HFFc6 (cell line): ENCODE measurements around the gene TYMS. TPM values are rescaled to one million over a fixed set of nuclear protein-coding genes. Genes with fewer than 3 reads are reported as not detected.
A peak's percentile ranks its signal among the peaks of the same experiment; 100 is the strongest.

Source experiments
- DNase-seq: peaks from one replicate; pipeline ENCODE4 v3.0.0-alpha.2; 2018
- H3K27ac Mint-ChIP-seq: 2 replicates; pipeline ENCODE4 v1.8.0; 2020; ENCODE audit warnings: mild to moderate bottlenecking, mixed read lengths
- H3K27me3 Mint-ChIP-seq: 2 replicates; pipeline ENCODE4 v1.8.0; 2021; ENCODE audit warnings: mild to moderate bottlenecking, moderate library complexity, mixed read lengths; ENCODE audit not compliant: insufficient read depth
- H3K36me3 Mint-ChIP-seq: 2 replicates; pipeline ENCODE4 v1.8.0; 2021; ENCODE audit warnings: low read depth, mixed read lengths
- H3K4me1 Mint-ChIP-seq: 2 replicates; pipeline ENCODE4 v1.8.0; 2020; ENCODE audit warnings: low read depth, mixed read lengths
- H3K4me3 Mint-ChIP-seq: 2 replicates; pipeline ENCODE4 v1.8.0; 2020; ENCODE audit warnings: mild to moderate bottlenecking, moderate library complexity, mixed read lengths
- H3K9me3 Mint-ChIP-seq: 2 replicates; pipeline ENCODE4 v1.8.0; 2020; ENCODE audit warnings: mild to moderate bottlenecking, mixed read lengths
- long read RNA-seq: library from polyadenylated mRNA; unstranded; transcript quantifications from one replicate; pipeline ENCODE4 v2.0.0, GENCODE V29; 2019
- total RNA-seq, 6 experiments: library from RNA; stranded (reverse); fragmentation: NEBNext Ultra II Directional; extraction: Animal tissue kit (Norgen Biotek cat#: 25700); gene quantifications; 2 replicates in 1 of 6; 3 replicates in 5 of 6; pipeline ENCODE4 v1.2.3, GENCODE V29; 2021
- TF ChIP-seq, protein P1 (sequence below): fragments of 200-600 bp; sonication (generic); IDR thresholded peaks from 2 replicates; pipeline ENCODE4 v1.5.0; 2021; ENCODE audit warnings: antibody characterized with exemption, mild to moderate bottlenecking

The TYMS gene
- total RNA-seq, result 100 to 1,000 TPM in 5 of 6 experiments, 10 to 100 TPM in 1; 88.6 to 179 (median 153) TPM
- long read RNA-seq, transcript TYMS-203 (7 exons, 1,662 nt), result major isoform, 169 of 184 reads
- long read RNA-seq, partial matches to known transcripts, result 9 of 184 reads
- long read RNA-seq, other reads (novel, unspliced or antisense), result 5 of 184 reads

DNA sequence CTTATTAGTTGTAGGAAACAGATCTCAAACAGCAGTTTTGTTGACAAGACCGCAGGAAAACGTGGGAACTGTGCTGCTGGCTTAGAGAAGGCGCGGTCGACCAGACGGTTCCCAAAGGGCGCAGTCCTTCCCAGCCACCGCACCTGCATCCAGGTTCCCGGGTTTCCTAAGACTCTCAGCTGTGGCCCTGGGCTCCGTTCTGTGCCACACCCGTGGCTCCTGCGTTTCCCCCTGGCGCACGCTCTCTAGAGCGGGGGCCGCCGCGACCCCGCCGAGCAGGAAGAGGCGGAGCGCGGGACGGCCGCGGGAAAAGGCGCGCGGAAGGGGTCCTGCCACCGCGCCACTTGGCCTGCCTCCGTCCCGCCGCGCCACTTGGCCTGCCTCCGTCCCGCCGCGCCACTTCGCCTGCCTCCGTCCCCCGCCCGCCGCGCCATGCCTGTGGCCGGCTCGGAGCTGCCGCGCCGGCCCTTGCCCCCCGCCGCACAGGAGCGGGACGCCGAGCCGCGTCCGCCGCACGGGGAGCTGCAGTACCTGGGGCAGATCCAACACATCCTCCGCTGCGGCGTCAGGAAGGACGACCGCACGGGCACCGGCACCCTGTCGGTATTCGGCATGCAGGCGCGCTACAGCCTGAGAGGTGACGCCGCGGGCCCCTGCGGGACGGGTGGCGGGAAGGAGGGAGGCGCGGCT, at the start of gene TYMS:
Gene TYMS, plus strand, starts transcription at position 343 of the 690 bp plus-strand sequence. Its CDS starts 90 bp downstream, at position 433.
- peaks cover 4% of the 10 kb centered on the region for H3K27me3 Mint-ChIP-seq
- peaks cover 17% of the 10 kb centered on the region for H3K4me1 Mint-ChIP-seq
- H3K27ac Mint-ChIP-seq, result peak within 1 kb of the TSS; percentile 88
- peaks cover 46% of the 10 kb centered on the region for H3K36me3 Mint-ChIP-seq
- TF ChIP-seq, protein P1, sequence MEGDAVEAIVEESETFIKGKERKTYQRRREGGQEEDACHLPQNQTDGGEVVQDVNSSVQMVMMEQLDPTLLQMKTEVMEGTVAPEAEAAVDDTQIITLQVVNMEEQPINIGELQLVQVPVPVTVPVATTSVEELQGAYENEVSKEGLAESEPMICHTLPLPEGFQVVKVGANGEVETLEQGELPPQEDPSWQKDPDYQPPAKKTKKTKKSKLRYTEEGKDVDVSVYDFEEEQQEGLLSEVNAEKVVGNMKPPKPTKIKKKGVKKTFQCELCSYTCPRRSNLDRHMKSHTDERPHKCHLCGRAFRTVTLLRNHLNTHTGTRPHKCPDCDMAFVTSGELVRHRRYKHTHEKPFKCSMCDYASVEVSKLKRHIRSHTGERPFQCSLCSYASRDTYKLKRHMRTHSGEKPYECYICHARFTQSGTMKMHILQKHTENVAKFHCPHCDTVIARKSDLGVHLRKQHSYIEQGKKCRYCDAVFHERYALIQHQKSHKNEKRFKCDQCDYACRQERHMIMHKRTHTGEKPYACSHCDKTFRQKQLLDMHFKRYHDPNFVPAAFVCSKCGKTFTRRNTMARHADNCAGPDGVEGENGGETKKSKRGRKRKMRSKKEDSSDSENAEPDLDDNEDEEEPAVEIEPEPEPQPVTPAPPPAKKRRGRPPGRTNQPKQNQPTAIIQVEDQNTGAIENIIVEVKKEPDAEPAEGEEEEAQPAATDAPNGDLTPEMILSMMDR, result peak; percentile 36; the same call in 1 of the 2 replicates
- H3K4me3 Mint-ChIP-seq, result peak within 1 kb of the TSS; percentile 96
- peaks cover 11% of the 10 kb centered on the region for H3K9me3 Mint-ChIP-seq
- peak; percentile 14 for DNase-seq

DNA sequence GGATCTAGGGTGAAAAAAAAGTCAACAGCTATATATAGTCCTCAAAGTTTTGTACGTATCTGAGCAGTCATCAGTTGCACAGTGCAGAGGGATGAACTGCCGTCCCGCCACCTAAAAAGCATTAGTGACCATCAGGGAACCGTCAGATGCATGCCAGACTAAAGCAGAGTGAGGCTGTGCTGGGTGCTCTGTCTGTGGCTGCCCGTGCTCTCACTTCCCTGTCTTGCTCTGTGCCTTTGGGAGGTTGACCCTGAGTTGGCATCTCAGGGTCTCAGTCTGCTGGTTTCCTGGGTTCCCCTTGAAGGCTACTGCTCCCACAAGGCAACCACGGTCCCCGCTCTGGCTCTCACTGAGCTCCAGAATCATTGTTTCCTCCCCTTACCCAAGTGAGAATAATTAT, 49.5 kb upstream of the TYMS start:
- no peak overlapping the region for H3K4me3 Mint-ChIP-seq
- TF ChIP-seq, protein P1, result no peak
- peaks cover 19% of the 10 kb centered on the region for H3K27me3 Mint-ChIP-seq
- no peaks in the 10 kb centered on the region for H3K4me1 Mint-ChIP-seq
- no peak for DNase-seq
- H3K36me3 Mint-ChIP-seq, result no peaks in the 10 kb centered on the region
- H3K9me3 Mint-ChIP-seq, result no peaks in the 10 kb centered on the region
- H3K27ac Mint-ChIP-seq, result no peak overlapping the region

DNA sequence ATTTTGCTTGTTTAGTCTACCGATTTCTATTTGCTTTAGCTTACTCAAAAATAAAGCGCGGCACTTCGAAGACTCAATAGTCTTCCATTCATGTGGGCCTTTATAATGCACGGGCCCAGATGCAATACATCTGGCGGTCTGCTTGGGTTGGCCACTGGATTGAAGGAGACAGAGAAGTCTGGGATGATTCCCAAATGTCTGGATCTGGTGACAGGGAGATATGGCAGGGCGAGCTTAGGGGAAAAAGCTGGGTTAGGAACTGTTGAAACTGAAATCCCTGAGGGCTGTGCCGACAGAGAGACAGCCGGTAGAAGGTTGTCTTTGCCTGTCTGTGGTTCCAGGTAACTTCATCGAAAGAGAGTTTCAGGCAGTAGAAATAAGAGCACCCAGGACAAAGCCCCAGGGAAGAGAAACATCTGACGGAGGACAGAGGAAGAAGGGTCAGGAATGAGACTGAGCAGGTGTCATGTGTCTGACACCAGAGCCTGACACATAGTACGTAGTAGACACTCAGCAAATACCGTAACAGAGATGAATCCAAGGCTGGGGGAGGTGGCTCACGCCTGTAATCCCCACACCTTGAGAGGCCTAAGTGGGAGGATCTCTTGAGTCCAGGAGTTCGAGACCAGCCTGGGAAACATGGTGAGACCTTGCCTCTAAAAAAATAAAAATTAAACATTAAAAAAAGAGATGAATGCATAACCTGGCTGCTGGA, 47.1 kb upstream of the TYMS start:
- H3K4me1 Mint-ChIP-seq, result no peaks in the 10 kb centered on the region
- no peak overlapping the region for H3K27ac Mint-ChIP-seq
- H3K9me3 Mint-ChIP-seq, result no peaks in the 10 kb centered on the region
- no peak for DNase-seq
- H3K27me3 Mint-ChIP-seq, result peaks cover 23% of the 10 kb centered on the region
- TF ChIP-seq, protein P1, result no peak
- no peak overlapping the region for H3K4me3 Mint-ChIP-seq
- no peaks in the 10 kb centered on the region for H3K36me3 Mint-ChIP-seq

DNA sequence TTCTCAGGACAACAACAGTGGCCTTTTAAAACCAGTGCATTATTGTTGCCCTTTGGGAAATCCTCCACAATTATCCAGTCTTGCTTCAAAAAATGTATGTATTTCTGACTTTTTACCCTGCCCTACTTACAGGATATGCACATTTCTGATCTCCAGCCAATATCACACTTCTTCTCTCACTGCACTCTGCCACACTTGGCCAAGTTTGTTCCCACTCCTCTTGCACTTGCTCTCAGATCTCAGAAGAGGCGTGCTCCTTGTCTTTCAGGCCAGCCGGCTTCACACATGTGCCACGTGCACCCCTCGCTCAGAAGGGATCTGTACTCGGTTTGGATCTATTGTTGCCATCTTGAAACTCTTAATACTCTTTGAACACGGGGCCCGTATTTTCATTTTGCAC, 45.3 kb upstream of the TYMS start:
- H3K27ac Mint-ChIP-seq, result no peak overlapping the region
- peaks cover 21% of the 10 kb centered on the region for H3K27me3 Mint-ChIP-seq
- no peaks in the 10 kb centered on the region for H3K9me3 Mint-ChIP-seq
- TF ChIP-seq, protein P1, result no peak
- no peaks in the 10 kb centered on the region for H3K36me3 Mint-ChIP-seq
- DNase-seq, result no peak
- no peak overlapping the region for H3K4me3 Mint-ChIP-seq
- H3K4me1 Mint-ChIP-seq, result peaks cover 5% of the 10 kb centered on the region; the same call in 1 of the 2 replicates

DNA sequence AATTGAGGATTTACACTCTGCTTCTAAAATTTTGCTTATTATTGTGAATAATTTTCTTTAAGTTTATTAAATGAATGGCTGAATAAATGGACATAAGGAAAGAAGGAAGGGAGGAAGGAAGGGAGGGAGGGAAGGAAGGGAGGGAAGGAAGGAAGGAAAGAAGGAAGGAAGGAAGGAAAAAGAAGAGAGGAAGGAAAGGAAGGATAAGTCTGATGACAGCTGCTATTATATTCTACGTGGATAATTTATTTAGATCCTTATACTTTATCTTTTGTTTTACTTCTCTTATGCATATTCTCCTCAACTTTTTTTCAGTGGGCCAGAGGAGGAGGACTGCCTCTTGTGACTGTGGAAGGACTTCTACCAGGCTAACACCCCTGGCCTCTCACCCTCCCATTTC, 43.3 kb upstream of the TYMS start:
- TF ChIP-seq, protein P1, result no peak
- H3K9me3 Mint-ChIP-seq, result no peaks in the 10 kb centered on the region
- peaks cover 5% of the 10 kb centered on the region; the same call in 1 of the 2 replicates for H3K4me1 Mint-ChIP-seq
- DNase-seq, result no peak
- H3K27me3 Mint-ChIP-seq, result peaks cover 28% of the 10 kb centered on the region
- H3K36me3 Mint-ChIP-seq, result no peaks in the 10 kb centered on the region
- no peak overlapping the region for H3K4me3 Mint-ChIP-seq
- no peak overlapping the region for H3K27ac Mint-ChIP-seq
